ENCODE measurements around the gene CD101. TPM values are rescaled to one million over a fixed set of nuclear protein-coding genes. Genes with fewer than 3 reads are reported as not detected.

Gene CD101
- total RNA-seq, 1 donor from 2014 or later = 0.10 TPM

DNA sequence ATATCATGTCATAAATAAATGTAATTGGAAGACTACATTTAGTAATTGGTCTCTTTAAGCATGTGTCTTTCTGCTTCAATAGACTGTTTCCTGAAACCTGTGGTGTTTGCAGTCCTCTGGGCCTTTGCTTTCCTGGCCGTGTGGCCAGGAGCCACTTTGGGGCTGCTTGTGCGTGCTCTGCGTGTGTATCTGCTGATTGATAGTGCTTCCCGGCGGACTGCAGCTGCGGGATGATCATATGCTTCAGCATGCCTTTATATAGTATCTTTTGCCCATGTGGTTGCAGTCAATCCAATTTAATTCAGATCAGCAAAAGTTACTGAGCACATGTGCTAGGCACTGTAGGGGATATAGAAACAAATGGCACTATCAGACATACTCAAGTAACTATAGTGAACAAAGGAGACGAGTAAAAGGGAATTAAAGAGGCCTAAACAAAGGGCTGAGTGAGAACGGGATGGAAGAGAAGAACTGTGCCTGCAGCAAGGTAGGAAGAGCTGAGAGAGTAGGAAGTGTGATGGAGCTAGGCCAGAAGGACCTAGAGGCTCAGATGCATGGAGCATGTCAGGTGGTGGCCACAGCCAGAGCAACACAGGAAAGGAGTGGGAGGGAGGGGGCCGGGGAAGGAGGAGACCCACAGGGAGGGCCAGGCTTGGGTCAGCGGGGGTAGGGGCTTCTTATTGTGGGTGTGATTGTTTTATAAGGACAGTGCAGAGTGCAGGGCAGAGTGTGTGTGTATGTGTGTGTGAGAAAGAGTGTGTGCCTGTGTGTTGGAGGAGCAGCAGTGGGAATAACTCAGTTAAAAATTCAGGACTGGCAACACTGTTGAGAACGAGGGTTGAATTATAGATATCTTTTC, 31.4 kb downstream of the CD101 start:
- Mint-ChIP-seq H3K27me3 (ENCODE audit: unreplicated experiment) (no peaks in the 10 kb centered on the region), H3K9me3 (ENCODE audit: unreplicated experiment) (no peaks in the 10 kb centered on the region), H3K27ac (ENCODE audit: unreplicated experiment) (no peak overlapping the region), H3K4me3 (ENCODE audit: unreplicated experiment) (no peak overlapping the region), H3K4me1 (ENCODE audit: unreplicated experiment) (peaks cover 22% of the 10 kb centered on the region), H3K36me3 (ENCODE audit: low read depth, unreplicated experiment) (no peaks in the 10 kb centered on the region)
- no peak for TF ChIP-seq CTCF (IDR thresholded peaks at IDR 0.05; ENCODE audit: unreplicated experiment)
- DNase-seq (ENCODE audit: low spot score) = no peak

DNA sequence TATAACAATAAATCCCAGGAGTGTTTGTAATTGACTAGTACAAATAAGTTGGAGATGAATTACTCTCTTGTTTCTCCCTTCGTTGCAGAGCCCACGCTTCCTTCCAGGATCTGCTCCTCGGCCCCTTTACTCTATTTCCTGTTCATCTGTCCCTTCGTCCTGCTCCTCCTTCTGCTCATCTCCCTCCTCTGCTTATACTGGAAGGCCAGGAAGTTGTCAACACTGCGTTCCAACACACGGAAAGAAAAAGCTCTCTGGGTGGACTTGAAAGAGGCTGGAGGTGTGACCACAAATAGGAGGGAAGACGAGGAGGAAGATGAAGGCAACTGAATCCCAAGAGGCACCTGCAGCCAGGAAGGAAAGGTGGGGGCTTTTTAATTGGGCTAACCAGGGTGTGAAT, 32.2 kb downstream of the CD101 start:
- Mint-ChIP-seq H3K4me3 (ENCODE audit: unreplicated experiment) (no peak overlapping the region), H3K27ac (ENCODE audit: unreplicated experiment) (no peak overlapping the region), H3K9me3 (ENCODE audit: unreplicated experiment) (no peaks in the 10 kb centered on the region), H3K27me3 (ENCODE audit: unreplicated experiment) (no peaks in the 10 kb centered on the region), H3K36me3 (ENCODE audit: low read depth, unreplicated experiment) (no peaks in the 10 kb centered on the region), H3K4me1 (ENCODE audit: unreplicated experiment) (peaks cover 22% of the 10 kb centered on the region)
- no peak for TF ChIP-seq CTCF (IDR thresholded peaks at IDR 0.05; ENCODE audit: unreplicated experiment)
- no peak for DNase-seq (ENCODE audit: low spot score)

DNA sequence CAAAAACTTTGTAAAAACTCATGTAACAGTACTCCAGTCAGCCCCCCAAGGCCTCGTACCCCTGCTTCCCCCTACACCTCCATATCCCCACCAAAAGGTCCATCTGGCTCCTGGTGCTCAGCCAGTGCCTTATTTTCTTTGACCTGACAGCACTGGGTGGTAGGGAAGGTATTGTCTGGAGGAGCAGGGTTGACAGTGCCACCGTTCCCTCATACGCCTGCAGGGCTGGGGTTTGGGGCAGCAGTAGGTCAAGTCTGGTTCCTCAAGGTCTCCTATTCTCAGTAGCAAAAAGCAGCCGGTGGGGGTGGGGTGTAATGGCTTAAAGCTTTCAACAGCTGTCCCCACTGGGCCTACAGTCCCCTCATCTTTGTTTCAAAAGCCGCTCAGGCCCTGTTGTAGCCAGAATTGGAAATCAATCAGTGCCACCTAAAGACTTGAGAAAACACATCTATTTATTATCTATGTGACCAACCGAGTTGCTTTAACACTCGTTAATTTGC, 33.3 kb downstream of the CD101 start:
- Mint-ChIP-seq H3K27me3 (ENCODE audit: unreplicated experiment) (no peaks in the 10 kb centered on the region), H3K36me3 (ENCODE audit: low read depth, unreplicated experiment) (no peaks in the 10 kb centered on the region), H3K4me1 (ENCODE audit: unreplicated experiment) (peaks cover 22% of the 10 kb centered on the region), H3K9me3 (ENCODE audit: unreplicated experiment) (no peaks in the 10 kb centered on the region), H3K27ac (ENCODE audit: unreplicated experiment) (no peak overlapping the region), H3K4me3 (ENCODE audit: unreplicated experiment) (no peak overlapping the region)
- TF ChIP-seq CTCF (IDR thresholded peaks at IDR 0.05; ENCODE audit: unreplicated experiment) = no peak
- no peak for DNase-seq (ENCODE audit: low spot score)

- Mint-ChIP-seq H3K4me1 (ENCODE audit: unreplicated experiment) (peaks cover 22% of the 10 kb centered on the region), H3K4me3 (ENCODE audit: unreplicated experiment) (no peak overlapping the region), H3K9me3 (ENCODE audit: unreplicated experiment) (no peaks in the 10 kb centered on the region), H3K27me3 (ENCODE audit: unreplicated experiment) (no peaks in the 10 kb centered on the region), H3K36me3 (ENCODE audit: low read depth, unreplicated experiment) (no peaks in the 10 kb centered on the region), H3K27ac (ENCODE audit: unreplicated experiment) (no peak overlapping the region)
- DNase-seq (ENCODE audit: low spot score) = no peak
- TF ChIP-seq CTCF (IDR thresholded peaks at IDR 0.05; ENCODE audit: unreplicated experiment) = no peak
Observed at GRCh38 chr1:117036018-117036461, 34.5 kb downstream of the CD101 start.

- Mint-ChIP-seq H3K27me3 (ENCODE audit: unreplicated experiment) (no peaks in the 10 kb centered on the region), H3K36me3 (ENCODE audit: low read depth, unreplicated experiment) (no peaks in the 10 kb centered on the region), H3K4me3 (ENCODE audit: unreplicated experiment) (no peak overlapping the region), H3K4me1 (ENCODE audit: unreplicated experiment) (peaks cover 21% of the 10 kb centered on the region), H3K9me3 (ENCODE audit: unreplicated experiment) (no peaks in the 10 kb centered on the region), H3K27ac (ENCODE audit: unreplicated experiment) (no peak overlapping the region)
- no peak for DNase-seq (ENCODE audit: low spot score)
- no peak for TF ChIP-seq CTCF (IDR thresholded peaks at IDR 0.05; ENCODE audit: unreplicated experiment)
Observed at GRCh38 chr1:117037802-117038201, 36.2 kb downstream of the CD101 start.

Measured in endothelial cell (in vitro differentiated cells).